ENCODE data around the gene NCOA6.
"Not testable (repeated sequence)": the region's sequence is repeated elsewhere in the genome, so short reads cannot be mapped to it uniquely, and the experiment has no call there.

NCOA6 gene

GRCh38 chr20:34732523-34732922, 92.9 kb downstream of the NCOA6 start:
- in situ Hi-C loops (cut with MboI; ENCODE audit: low sequenced_read_pairs), result no loop called here

- in situ Hi-C loops (cut with MboI; ENCODE audit: low sequenced_read_pairs), result no loop called here
Observed at GRCh38 chr20:34729416-34729815, 96.0 kb downstream of the NCOA6 start.

- in situ Hi-C loops (cut with MboI; ENCODE audit: low sequenced_read_pairs), result no loop called here
Observed at GRCh38 chr20:34724172-34724571, 101.3 kb downstream of the NCOA6 start.

GRCh38 chr20:34722560-34722959, 102.9 kb downstream of the NCOA6 start:
- in situ Hi-C loops (cut with MboI; ENCODE audit: low sequenced_read_pairs), result not testable (repeated sequence)

- in situ Hi-C loops (cut with MboI; ENCODE audit: low sequenced_read_pairs), result no loop called here
Observed at GRCh38 chr20:34720266-34720665, 105.2 kb downstream of the NCOA6 start.

GRCh38 chr20:34719242-34720017, 106.0 kb downstream of the NCOA6 start:
- in situ Hi-C loops (cut with MboI; ENCODE audit: low sequenced_read_pairs), result not testable (repeated sequence)

- in situ Hi-C loops (cut with MboI; ENCODE audit: low sequenced_read_pairs), result no loop called here
Observed at GRCh38 chr20:34717230-34718095, 108.0 kb downstream of the NCOA6 start.

- in situ Hi-C loops (cut with MboI; ENCODE audit: low sequenced_read_pairs), result no loop called here
Observed at GRCh38 chr20:34716921-34717229, 108.6 kb downstream of the NCOA6 start.

GRCh38 chr20:34715384-34715783, 110.1 kb downstream of the NCOA6 start:
- in situ Hi-C loops (cut with MboI; ENCODE audit: low sequenced_read_pairs), result no loop called here

- in situ Hi-C loops (cut with MboI; ENCODE audit: low sequenced_read_pairs), result not testable (repeated sequence)
Observed at GRCh38 chr20:34713944-34714515, 111.4 kb downstream of the NCOA6 start.

- in situ Hi-C loops (cut with MboI; ENCODE audit: low sequenced_read_pairs), result no loop called here
Observed at GRCh38 chr20:34713194-34713943, 112.1 kb downstream of the NCOA6 start.

GRCh38 chr20:34712525-34713192, 112.8 kb downstream of the NCOA6 start:
- in situ Hi-C loops (cut with MboI; ENCODE audit: low sequenced_read_pairs), result no loop called here

GRCh38 chr20:34711813-34712430, 113.5 kb downstream of the NCOA6 start:
- in situ Hi-C loops (cut with MboI; ENCODE audit: low sequenced_read_pairs), result no loop called here

- in situ Hi-C loops (cut with MboI; ENCODE audit: low sequenced_read_pairs), result no loop called here
Observed at GRCh38 chr20:34710861-34711574, 114.4 kb downstream of the NCOA6 start.

GRCh38 chr20:34710568-34710839, 114.9 kb downstream of the NCOA6 start:
- in situ Hi-C loops (cut with MboI; ENCODE audit: low sequenced_read_pairs), result no loop called here

GRCh38 chr20:34709831-34710567, 115.5 kb downstream of the NCOA6 start:
- in situ Hi-C loops (cut with MboI; ENCODE audit: low sequenced_read_pairs), result loop anchor here (10.0 kb wide), 1 partner anchor 175 kb away; no protein-coding TSS in a partner anchor

- in situ Hi-C loops (cut with MboI; ENCODE audit: low sequenced_read_pairs), result loop anchor here (10.0 kb wide), 1 partner anchor 174 kb away; no protein-coding TSS in a partner anchor
Observed at GRCh38 chr20:34709044-34709830, 116.2 kb downstream of the NCOA6 start.

GRCh38 chr20:34708621-34709043, 116.8 kb downstream of the NCOA6 start:
- in situ Hi-C loops (cut with MboI; ENCODE audit: low sequenced_read_pairs), result loop anchor here (10.0 kb wide), 1 partner anchor 174 kb away; no protein-coding TSS in a partner anchor
